Dermis microvascular lymphatic vessel endothelial cell (primary cell): Measurements from ENCODE around the gene NBPF12. TPM values are rescaled to one million over a fixed set of nuclear protein-coding genes. Genes with fewer than 3 reads are reported as not detected.
"Not testable (repeated sequence)": the region's sequence is repeated elsewhere in the genome, so short reads cannot be mapped to it uniquely, and the experiment has no call there.

ENCODE experiments used
- DNase-seq, 2 donors: peaks; one replicate each; pipeline versions ENCODE4 v3.0.0 to v3.0.0-alpha.2; 2010; ENCODE audit warnings: low read depth in 2 of 2
- total RNA-seq: library from RNA; depleted of rRNA; stranded (reverse); fragments of >200 nt; gene quantifications from 2 replicates; pipeline ENCODE4 v1.2.1, GENCODE V29; 2014

The NBPF12 gene
- 2.8 and 4.2 TPM in 2 replicates for total RNA-seq

GRCh38 chr1:146938242-146938902 lies at the start of gene NBPF12:
NBPF12 (plus strand) TSS chr1:146938324; CDS start chr1:146960144, 21,820 bp downstream.
- peak; percentile 45 to 74 for DNase-seq

- not testable (repeated sequence) for DNase-seq
Measured at GRCh38 chr1:146891355-146891754, 46.8 kb upstream of the NBPF12 start.

- DNase-seq, result not testable (repeated sequence)
Measured at GRCh38 chr1:146892331-146892730, 45.8 kb upstream of the NBPF12 start.

GRCh38 chr1:146907565-146908261 lies 30.4 kb upstream of the NBPF12 start:
- not testable (repeated sequence) for DNase-seq

- DNase-seq, result not testable (repeated sequence)
Measured at GRCh38 chr1:146912975-146913374, 25.1 kb upstream of the NBPF12 start.

- not testable (repeated sequence) for DNase-seq
Measured at GRCh38 chr1:146920811-146921210, 17.3 kb upstream of the NBPF12 start.

GRCh38 chr1:146922614-146923013 lies 15.5 kb upstream of the NBPF12 start:
- not testable (repeated sequence) for DNase-seq

- not testable (repeated sequence) for DNase-seq
Measured at GRCh38 chr1:146924106-146924505, 14.0 kb upstream of the NBPF12 start.

GRCh38 chr1:146926413-146926812 lies 11.7 kb upstream of the NBPF12 start:
- not testable (repeated sequence) for DNase-seq

- DNase-seq, result not testable (repeated sequence)
Measured at GRCh38 chr1:146930225-146930624, 7.9 kb upstream of the NBPF12 start.

GRCh38 chr1:146934390-146935223 lies 3.5 kb upstream of the NBPF12 start:
- not testable (repeated sequence) for DNase-seq

GRCh38 chr1:146937462-146937861 lies 662 bp upstream of the NBPF12 start:
- not testable (repeated sequence) for DNase-seq

- peak in 1 of 2 donors; percentile 34 for DNase-seq
Measured at GRCh38 chr1:146938927-146939786, 1.0 kb downstream of the NBPF12 start.

GRCh38 chr1:146940293-146940692 lies 2.2 kb downstream of the NBPF12 start:
- DNase-seq, result not testable (repeated sequence)

GRCh38 chr1:146943342-146943886 lies 5.3 kb downstream of the NBPF12 start:
- DNase-seq, result not testable (repeated sequence)

GRCh38 chr1:146948127-146948526 lies 10.0 kb downstream of the NBPF12 start:
- not testable (repeated sequence) for DNase-seq

GRCh38 chr1:146964340-146964739 lies 26.2 kb downstream of the NBPF12 start:
- not testable (repeated sequence) for DNase-seq

- DNase-seq, result not testable (repeated sequence)
Measured at GRCh38 chr1:146966351-146966750, 28.2 kb downstream of the NBPF12 start.

- DNase-seq, result not testable (repeated sequence)
Measured at GRCh38 chr1:146970656-146971055, 32.5 kb downstream of the NBPF12 start.

GRCh38 chr1:146972681-146973080 lies 34.6 kb downstream of the NBPF12 start:
- DNase-seq, result not testable (repeated sequence)
